WI38 (cell line): Measurements from ENCODE around the gene H6PD.
A peak's percentile ranks its signal among the peaks of the same experiment; 100 is the strongest.

Source experiments
- H3K4me3 ChIP-seq: 2 replicates; pipeline ENCODE4 v1.5.1; 2011; ENCODE audit warnings: low read depth, mild to moderate bottlenecking, control low read depth, low read length
- TF ChIP-seq, protein P1 (sequence below): IDR thresholded peaks from 2 replicates; pipeline ENCODE4 v1.5.1; 2012; ENCODE audit warnings: low read depth, mild to moderate bottlenecking, control low read depth, low read length

The H6PD gene, protein sequence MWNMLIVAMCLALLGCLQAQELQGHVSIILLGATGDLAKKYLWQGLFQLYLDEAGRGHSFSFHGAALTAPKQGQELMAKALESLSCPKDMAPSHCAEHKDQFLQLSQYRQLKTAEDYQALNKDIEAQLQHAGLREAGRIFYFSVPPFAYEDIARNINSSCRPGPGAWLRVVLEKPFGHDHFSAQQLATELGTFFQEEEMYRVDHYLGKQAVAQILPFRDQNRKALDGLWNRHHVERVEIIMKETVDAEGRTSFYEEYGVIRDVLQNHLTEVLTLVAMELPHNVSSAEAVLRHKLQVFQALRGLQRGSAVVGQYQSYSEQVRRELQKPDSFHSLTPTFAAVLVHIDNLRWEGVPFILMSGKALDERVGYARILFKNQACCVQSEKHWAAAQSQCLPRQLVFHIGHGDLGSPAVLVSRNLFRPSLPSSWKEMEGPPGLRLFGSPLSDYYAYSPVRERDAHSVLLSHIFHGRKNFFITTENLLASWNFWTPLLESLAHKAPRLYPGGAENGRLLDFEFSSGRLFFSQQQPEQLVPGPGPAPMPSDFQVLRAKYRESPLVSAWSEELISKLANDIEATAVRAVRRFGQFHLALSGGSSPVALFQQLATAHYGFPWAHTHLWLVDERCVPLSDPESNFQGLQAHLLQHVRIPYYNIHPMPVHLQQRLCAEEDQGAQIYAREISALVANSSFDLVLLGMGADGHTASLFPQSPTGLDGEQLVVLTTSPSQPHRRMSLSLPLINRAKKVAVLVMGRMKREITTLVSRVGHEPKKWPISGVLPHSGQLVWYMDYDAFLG

DNA sequence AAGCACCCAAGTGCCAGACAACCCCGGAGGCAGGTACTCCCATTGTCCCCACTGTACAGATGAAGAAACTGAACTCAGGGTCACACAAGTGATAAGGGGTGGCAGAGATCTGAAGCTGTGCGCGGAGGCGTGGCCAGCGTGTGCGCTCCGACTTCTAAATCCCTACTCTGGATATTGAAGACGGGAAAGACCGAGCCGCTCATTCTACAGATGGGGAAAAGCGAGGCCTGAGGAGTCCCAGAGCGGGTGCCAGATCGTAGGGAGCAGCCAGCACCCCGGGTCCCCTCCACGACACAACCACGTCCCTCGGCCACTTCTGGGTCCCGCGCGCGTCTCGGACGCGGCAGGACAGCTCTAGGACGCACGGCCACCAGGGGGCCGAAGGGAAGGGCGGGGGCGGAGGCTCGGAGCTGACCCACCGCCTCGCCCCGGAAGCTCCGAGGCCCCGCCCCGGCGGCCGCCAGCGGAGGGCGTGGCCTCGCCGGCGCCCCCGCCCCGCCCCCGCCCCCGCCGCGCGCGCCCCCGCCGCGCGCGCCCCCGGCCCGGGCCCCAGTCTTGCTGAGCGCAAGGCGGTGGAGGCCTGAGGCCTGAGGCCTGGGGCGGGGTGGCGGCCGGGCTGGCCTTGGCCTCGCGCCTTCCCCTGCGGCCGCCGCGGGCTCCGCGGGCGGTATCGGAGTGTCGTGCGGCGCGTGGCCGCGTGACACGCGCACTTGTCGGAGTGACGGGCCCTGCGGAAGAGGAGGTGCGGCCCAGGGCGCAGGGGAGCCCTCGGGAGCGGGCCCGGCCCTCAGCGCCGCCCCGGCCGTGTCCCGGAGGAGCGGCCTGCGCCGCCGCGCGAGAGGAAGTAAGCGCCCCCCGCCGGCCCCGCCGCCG, at the start of gene H6PD:
H6PD (plus strand) TSS at position 552 of the 873 bp plus-strand sequence. CDS start 10,161 bp downstream, outside the sequence.
- peak within 1 kb of the TSS; percentile 75 for H3K4me3 ChIP-seq
- TF ChIP-seq, protein P1, sequence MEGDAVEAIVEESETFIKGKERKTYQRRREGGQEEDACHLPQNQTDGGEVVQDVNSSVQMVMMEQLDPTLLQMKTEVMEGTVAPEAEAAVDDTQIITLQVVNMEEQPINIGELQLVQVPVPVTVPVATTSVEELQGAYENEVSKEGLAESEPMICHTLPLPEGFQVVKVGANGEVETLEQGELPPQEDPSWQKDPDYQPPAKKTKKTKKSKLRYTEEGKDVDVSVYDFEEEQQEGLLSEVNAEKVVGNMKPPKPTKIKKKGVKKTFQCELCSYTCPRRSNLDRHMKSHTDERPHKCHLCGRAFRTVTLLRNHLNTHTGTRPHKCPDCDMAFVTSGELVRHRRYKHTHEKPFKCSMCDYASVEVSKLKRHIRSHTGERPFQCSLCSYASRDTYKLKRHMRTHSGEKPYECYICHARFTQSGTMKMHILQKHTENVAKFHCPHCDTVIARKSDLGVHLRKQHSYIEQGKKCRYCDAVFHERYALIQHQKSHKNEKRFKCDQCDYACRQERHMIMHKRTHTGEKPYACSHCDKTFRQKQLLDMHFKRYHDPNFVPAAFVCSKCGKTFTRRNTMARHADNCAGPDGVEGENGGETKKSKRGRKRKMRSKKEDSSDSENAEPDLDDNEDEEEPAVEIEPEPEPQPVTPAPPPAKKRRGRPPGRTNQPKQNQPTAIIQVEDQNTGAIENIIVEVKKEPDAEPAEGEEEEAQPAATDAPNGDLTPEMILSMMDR: peak; percentile 72; the same call in 1 of the 2 replicates

DNA sequence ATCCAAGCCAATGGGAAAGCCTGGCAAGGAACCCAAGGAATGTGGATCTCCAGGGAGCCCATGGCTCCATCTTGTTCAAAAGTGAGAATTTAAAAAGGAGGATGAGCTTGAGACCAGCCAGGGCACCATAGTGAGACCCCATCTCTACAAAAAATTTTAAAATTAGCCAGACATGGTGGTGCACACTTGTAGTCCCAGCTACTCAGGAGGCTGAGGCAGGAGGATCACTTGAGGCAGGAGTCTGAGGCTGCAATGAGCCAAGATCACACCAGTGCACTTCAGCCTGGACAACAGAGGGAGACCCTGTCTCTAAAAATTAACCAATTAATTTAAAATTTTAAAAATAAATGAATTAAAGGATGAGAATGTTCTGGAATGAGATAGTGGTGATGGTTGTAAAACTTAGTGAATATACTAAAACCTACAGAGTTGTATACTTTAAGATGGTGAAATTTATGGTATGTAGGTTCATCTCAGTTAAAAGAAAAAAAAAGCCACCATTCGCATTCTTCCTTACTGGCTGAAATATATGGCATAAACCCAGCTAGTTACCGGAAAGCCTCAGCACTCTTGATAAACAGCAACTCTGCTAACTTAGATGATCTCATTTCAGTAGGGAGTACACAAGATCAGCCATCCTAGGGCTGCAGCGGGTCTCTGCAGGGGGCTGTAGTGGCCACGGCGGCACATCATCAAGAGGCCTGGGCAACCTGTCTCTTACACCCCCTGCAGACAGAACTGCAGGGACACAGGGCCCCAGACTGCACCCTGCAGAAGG, 48.3 kb upstream of the H6PD start:
- H3K4me3 ChIP-seq: no peak overlapping the region
- TF ChIP-seq, protein P1: no peak

DNA sequence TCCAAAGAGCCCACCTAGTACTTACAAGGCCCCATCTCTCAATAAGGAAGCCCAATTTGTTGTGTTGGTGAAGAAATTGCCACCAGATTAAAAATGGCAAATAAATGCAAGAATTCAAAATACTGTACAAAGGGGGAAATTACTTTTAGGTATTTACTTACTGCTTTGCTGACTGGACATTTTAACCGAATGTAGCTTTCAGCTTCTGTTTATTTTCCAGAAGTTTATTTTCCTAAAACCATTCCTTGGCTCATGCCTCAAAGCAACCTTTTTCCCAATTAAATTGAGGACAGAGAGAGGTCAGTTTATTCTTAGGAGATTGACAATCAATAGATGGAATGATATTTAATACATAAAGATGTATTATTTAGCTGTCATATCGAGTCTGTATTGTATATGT, 47.6 kb upstream of the H6PD start:
- TF ChIP-seq, protein P1: no peak
- H3K4me3 ChIP-seq: no peak overlapping the region

DNA sequence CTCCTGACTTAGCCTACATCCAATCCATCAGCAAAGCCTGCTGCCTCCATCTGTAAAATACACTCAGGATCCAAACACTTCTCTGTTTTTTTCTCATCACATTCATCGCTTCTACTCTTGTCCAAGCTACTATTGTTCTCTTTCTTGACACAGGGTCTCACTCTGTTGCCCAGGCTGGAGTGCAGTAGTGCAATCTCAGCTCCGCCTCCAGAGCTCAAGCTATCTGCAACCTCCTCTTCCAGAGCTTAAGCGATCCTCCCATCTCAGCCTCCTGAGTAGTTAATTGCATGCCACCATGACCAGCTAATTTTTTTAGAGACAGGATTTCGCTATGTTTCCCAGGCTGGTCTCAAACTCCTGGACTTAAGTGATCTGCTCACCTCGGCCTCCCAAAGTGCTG, 44.3 kb upstream of the H6PD start:
- H3K4me3 ChIP-seq: no peak overlapping the region
- TF ChIP-seq, protein P1: no peak

DNA sequence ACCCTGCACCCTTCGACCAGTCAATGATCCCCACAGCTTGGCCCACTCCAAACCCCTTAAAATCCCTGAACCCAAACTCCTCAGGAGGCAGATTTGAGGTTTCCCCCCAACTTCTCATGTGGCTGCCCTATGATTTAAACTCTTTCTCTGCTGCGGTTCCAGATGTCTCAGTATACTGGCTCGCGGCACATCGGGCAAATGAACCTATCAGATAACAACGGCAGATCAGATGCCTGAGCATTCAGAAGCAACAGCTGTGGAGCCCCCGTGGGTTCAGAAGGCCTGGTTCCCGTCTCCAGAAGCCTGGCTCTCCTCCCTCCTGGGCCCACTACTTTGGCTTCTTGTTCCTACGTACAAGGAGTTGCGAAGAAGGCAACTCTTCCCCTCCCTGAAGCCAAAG, 43.3 kb upstream of the H6PD start:
- H3K4me3 ChIP-seq: no peak overlapping the region
- TF ChIP-seq, protein P1: no peak

DNA sequence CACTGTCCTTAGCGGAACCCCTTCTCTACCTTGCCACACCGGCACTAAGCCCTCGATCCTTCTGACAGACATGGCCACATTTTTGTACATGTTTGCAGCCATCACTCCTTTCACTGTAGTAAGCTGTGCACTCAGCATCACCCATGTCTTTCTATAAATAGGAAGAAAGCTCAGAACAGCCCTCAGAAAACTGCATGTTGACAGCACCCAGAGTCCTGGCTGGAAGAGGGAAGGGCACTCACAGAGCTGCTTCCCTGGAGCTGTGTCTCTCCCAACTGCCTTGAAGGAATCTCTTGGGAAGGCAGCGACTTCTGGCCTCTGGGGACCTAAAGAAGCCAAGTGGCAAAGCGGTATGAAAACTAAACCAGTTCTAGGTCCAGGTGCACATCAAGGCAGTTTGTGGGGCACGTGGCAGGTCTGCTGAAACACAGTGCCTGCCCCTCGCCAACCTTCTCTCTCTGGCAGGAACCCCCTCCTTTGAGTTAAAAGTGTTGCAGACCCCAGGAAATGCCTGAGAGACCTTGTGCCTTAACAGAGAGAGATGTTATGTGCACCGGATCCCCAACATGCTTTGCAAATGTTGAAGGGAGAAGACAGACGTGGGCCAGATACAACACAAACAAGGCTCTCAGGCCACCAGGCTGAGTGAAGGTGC, 41.9 kb upstream of the H6PD start:
- H3K4me3 ChIP-seq: no peak overlapping the region
- TF ChIP-seq, protein P1: no peak
